ENCODE data around the gene ADH1C.
"Not testable (repeated sequence)": the region's sequence is repeated elsewhere in the genome, so short reads cannot be mapped to it uniquely, and the experiment has no call there.

ADH1C gene

GRCh38 chr4:99352602-99353537 is at the start of gene ADH1C:
TSS of gene ADH1C (minus strand) at chr4:99352746. CDS start at chr4:99352675, 71 bp downstream.
- DNase-seq (ENCODE audit: low read depth): no peak

- no peak for DNase-seq (ENCODE audit: low read depth)
These were observed 48.3 kb upstream of the ADH1C start for GRCh38 chr4:99400831-99401230.

DNA sequence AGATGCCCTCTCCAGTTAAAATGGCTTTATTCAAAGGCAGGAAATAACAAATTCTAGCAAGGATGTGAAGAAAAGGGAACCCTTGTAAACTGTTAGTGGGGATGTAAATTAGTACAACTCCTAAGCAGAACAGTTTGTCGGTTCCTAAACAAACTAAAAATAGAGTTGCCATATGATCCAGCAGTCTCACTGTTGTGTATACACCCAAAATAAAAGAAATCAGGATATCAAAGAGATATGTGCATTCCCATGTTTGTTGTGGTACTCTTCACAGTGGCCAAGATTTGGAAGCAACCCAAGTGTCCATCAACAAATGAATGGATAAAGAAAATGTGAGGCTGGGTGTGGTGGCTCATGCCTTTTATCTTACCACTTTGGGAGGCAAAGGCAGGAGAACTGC is 46.5 kb upstream of the ADH1C start:
- no peak for DNase-seq (ENCODE audit: low read depth)

DNA sequence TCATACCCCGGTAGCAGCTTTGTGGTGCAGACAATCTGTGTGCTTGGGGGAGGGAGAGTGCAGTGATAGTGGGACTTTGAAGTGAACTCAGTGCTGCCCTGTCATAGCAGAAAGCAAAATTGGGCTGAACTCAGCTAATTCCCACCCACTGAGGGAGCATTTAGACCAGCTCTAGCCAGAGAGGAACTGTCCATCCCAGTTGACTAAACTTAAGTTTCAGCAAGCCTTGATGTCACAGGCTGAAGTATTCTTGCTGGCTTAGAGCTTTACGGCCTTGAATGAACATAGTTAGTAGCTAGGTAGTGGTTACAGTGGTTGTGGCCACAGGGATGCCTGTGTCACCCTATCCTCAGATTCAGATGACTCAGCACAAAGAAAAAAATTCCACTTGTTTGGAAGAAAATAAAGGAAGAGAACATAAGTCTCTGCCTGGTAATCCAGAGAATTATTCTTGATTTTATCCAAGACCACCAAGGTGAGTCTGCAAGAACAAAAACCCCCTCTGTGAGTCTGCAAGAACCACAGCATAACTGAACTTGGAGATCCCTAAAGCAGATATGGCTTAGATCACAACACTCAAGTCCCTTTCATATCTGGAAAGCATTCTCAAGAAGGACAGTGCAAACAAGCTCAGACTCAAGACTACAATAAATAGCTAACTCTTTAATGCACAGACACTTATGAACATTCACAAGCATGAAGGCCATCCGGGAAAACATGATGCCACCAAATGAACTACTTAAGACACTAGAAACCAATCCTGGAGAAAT is 43.2 kb upstream of the ADH1C start:
- no peak for DNase-seq (ENCODE audit: low read depth)

DNA sequence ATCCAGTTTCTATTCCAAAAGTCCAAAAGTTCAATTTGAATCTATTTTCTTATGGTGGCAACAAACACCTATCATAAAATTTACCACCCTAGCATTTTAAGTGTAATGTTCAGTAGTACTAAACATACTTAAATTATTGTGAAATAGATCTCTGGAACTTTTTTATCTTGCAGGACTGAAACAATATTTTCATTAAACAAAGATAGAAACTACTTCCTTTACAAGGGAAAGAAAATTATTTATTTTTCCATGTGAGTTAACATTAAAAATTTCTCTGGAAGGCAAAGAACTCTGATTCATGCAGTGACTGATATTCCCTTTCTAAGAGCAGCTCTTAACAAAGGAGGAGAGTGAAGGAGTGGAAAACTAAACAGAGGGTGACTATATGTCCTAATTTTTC is 42.4 kb upstream of the ADH1C start:
- DNase-seq (ENCODE audit: low read depth): no peak

GRCh38 chr4:99390055-99390454 is 37.5 kb upstream of the ADH1C start:
- no peak for DNase-seq (ENCODE audit: low read depth)

- DNase-seq (ENCODE audit: low read depth): no peak
These were observed 37.1 kb upstream of the ADH1C start for GRCh38 chr4:99389606-99390005.

GRCh38 chr4:99383833-99384392 is 31.4 kb upstream of the ADH1C start:
- no peak for DNase-seq (ENCODE audit: low read depth)

GRCh38 chr4:99383399-99383798 is 30.9 kb upstream of the ADH1C start:
- no peak for DNase-seq (ENCODE audit: low read depth)

DNA sequence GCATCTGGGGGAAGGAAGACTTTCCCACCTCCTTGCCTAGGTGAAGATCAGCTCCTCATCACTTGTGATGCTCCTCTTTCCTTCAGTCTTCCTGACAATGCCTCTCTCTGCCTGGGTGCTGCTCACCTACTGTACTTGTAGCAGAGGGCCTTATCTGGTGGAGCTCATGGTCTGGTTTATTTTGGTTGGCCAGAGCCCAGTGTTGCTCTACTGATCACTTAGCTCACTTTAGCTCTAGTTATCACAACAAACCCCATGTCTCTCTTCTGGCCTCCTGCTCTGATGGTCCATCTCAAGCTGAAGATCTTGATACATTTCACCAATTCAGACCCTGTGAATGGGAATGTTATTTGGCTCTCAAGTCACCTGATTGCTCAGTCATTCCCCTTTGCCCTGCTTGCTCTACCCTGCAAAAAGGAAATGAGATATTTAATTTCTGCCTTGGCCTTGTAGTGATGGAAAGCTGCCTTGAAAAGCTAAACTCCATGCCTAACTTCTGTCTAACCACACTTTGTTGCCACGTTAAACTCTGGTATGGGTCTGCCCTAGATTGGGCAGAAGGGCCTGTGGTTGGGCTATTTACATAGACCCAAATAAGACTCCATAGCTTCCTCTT is 30.3 kb upstream of the ADH1C start:
- no peak for DNase-seq (ENCODE audit: low read depth)

GRCh38 chr4:99381588-99382175 is 29.1 kb upstream of the ADH1C start:
- no peak for DNase-seq (ENCODE audit: low read depth)

DNA sequence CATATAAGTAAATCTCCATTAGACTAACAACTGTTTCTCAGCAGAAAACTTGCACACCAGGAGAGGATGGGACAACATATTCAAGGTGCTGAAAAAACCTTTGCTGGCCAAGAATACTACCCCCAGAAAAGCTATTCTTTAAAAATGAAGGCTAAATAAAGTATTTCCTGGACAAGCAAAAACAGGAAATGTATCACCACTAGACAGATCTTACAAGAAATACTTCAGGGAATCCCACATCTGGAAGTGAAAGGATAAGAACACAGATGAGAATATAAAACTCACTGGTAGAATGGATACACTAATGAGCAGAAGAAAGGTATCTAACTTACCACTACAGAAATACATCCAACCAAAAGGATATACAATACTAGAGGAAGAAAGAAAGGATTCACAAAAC is 27.0 kb upstream of the ADH1C start:
- no peak for DNase-seq (ENCODE audit: low read depth)

GRCh38 chr4:99378876-99379275 is 26.3 kb upstream of the ADH1C start:
- DNase-seq (ENCODE audit: low read depth): no peak

GRCh38 chr4:99377341-99377740 is 24.8 kb upstream of the ADH1C start:
- not testable (repeated sequence) for DNase-seq (ENCODE audit: low read depth)

GRCh38 chr4:99372464-99372863 is 19.9 kb upstream of the ADH1C start:
- not testable (repeated sequence) for DNase-seq (ENCODE audit: low read depth)

DNA sequence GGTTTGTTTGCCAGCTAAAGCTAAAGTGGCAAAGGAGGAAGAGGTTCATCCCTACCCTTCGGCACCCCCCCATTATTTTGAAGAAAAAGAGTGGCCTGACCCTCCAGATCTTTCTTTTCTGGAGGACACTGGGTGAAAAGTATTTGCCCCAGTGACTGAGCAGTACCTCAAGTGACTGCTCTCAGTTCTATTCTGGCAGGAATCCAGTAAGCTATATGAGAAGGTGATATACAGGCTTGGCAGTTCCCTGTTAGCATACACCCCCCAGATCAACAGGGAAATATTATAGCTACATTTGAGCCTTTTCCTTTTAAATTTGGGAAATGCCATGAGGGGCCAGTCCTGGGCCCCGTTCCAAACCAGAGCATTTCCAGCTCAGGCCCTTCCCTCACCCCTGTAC is 15.3 kb upstream of the ADH1C start:
- DNase-seq (ENCODE audit: low read depth): not testable (repeated sequence)

DNA sequence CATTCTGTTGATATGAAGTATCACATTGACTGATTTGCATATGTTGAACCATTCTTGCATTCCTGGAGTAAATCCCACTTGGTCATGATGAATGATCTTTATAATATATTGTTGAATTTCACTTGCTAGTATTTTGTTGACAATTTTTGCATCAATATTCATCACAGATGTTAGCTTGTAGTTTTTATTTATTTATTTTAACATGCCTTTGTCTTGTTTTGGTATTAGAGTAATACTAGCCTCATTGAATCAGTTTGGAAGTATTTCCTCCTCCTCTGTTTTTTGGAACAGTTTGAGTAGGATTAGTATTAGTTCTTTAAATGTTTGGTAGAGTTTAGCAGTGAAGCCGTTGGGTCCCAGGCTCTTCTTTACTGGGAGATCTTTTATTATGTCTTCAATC is 13.9 kb upstream of the ADH1C start:
- no peak for DNase-seq (ENCODE audit: low read depth)

GRCh38 chr4:99362768-99363167 is 10.2 kb upstream of the ADH1C start:
- no peak for DNase-seq (ENCODE audit: low read depth)

DNA sequence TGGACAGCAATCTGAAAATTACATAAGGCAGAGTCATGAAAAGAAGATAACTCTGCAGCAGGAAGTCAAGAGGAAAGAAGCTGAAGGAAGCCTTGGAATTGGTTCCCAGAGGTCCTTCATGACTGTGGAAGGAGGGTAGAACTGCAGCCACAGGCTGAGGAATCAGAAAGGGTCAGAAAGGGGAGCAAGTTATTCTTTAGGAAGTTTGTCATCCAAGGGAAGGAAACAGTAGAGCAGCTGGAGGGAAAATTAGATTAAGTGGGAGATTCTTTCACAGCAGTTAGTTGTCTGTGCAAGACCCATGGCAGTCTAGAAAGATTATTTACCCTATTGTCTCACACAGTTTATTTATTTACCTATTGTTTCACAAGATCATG is 9.3 kb upstream of the ADH1C start:
- DNase-seq (ENCODE audit: low read depth): no peak

DNA sequence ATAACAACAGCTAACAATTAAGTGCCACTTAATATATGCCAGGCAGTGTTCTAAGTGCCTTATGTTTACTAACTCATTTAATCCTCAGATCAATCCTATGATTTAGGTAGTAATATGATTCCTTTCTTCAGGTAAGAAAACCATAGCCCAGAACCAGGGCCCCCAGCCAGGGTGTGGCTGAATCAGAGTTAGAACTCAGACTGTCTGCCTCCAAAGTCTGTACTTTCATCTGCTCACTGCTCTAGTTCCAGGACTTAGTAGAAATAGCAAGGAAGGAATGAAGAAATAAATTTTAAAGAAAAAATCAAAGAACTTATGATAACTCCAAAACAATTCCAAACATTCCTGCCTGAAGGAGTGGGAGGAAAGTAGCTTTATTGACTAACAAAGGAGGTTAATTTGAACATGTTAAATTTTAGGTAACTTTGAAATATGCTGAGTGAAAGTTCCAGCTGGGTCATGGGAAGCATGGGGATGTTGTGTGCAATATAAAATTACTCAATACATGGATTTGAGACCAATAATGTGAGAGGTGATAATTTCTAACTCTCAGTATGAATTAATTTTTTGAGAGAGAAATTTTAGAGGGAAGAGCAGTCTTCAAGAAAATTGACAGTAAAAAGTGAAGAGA is 8.8 kb upstream of the ADH1C start:
- DNase-seq (ENCODE audit: low read depth): no peak

- no peak for DNase-seq (ENCODE audit: low read depth)
These were observed 7.1 kb upstream of the ADH1C start for GRCh38 chr4:99359480-99360204.
